ENCODE results near the gene GNA12.

DNA sequence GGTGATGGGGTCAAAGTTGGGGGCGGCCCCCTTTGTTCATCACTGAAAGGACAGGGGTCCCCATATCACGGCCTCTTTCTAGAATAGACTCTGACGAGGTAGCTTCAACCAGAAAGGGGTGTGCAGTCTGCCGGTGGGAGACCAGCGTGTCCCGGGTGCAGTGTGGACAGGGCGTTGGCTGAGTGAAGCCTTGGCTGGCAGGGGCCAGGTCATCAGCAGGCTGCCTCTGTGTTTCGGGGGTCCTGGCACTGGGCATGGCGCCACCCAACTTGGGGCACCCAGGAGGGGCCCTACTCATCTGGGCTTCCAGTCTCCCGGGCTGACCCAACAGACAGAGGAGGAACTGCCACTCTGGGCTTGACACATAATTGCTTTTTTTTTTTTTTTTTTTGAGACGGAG lies 159.6 kb downstream of the GNA12 start:
- TF ChIP-seq, protein P1, sequence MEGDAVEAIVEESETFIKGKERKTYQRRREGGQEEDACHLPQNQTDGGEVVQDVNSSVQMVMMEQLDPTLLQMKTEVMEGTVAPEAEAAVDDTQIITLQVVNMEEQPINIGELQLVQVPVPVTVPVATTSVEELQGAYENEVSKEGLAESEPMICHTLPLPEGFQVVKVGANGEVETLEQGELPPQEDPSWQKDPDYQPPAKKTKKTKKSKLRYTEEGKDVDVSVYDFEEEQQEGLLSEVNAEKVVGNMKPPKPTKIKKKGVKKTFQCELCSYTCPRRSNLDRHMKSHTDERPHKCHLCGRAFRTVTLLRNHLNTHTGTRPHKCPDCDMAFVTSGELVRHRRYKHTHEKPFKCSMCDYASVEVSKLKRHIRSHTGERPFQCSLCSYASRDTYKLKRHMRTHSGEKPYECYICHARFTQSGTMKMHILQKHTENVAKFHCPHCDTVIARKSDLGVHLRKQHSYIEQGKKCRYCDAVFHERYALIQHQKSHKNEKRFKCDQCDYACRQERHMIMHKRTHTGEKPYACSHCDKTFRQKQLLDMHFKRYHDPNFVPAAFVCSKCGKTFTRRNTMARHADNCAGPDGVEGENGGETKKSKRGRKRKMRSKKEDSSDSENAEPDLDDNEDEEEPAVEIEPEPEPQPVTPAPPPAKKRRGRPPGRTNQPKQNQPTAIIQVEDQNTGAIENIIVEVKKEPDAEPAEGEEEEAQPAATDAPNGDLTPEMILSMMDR (IDR thresholded peaks at IDR 0.05), result no peak
- TF ChIP-seq EZH2 (IDR thresholded peaks at IDR 0.05) (no peak), EZH2phosphoT487 (IDR thresholded peaks at IDR 0.05) (no peak)

Measured in neural progenitor cell (in vitro differentiated cells).